Measurements from ENCODE around the gene PHTF1. TPM values are rescaled to one million over a fixed set of nuclear protein-coding genes. Genes with fewer than 3 reads are reported as not detected.
A peak's percentile ranks its signal among the peaks of the same experiment; 100 is the strongest.

The PHTF1 gene
- total RNA-seq, 4 donors from 2014 or later, result 10.0 to 14.8 (median 11.1) TPM

DNA sequence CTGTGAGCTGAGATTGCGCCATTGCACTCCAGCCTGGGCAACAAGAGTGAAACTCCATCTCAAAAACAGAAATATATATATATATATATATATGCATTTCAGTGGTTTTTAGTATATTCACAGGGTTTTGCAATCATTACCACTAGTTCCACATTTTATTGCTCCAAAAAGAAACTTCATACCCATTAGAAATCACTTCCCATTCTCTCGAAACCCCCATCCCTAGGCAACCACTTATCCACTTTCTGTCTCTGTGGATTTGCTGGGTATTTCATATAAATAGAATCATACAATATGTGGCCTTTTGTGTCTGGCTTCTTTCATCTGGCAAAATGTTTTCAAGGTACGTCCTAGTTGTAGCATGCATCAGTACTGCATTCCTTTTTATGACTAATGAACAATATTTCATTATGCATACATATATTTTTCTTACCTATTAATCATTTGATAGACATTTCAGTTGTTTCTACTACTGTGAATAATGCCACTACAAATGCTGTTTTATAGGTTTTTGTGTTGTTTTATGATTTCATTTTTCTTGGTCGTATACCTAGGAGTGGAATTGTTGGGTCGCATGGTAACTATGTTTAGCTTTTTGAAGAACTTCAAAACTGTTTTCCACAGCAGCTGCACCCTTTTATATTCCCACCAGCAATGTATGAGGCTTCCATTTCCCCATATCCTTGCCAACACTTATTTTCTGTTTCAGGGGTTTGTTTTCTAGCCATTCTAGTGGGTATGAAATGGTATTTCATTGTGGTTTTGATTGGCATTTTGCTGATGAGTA, 95.9 kb downstream of the PHTF1 start:
- peaks cover 0 to 17% (median 0%) of the 10 kb centered on the region in 3 donors for H3K4me1 ChIP-seq
- H3K4me3 ChIP-seq, result no peak overlapping the region
- no peaks in the 10 kb centered on the region for H3K9me3 ChIP-seq
- no peak overlapping the region for H3K27ac ChIP-seq
- TF ChIP-seq, protein P1, sequence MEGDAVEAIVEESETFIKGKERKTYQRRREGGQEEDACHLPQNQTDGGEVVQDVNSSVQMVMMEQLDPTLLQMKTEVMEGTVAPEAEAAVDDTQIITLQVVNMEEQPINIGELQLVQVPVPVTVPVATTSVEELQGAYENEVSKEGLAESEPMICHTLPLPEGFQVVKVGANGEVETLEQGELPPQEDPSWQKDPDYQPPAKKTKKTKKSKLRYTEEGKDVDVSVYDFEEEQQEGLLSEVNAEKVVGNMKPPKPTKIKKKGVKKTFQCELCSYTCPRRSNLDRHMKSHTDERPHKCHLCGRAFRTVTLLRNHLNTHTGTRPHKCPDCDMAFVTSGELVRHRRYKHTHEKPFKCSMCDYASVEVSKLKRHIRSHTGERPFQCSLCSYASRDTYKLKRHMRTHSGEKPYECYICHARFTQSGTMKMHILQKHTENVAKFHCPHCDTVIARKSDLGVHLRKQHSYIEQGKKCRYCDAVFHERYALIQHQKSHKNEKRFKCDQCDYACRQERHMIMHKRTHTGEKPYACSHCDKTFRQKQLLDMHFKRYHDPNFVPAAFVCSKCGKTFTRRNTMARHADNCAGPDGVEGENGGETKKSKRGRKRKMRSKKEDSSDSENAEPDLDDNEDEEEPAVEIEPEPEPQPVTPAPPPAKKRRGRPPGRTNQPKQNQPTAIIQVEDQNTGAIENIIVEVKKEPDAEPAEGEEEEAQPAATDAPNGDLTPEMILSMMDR (IDR thresholded peaks at IDR 0.05), result no peak
- TF ChIP-seq POLR2AphosphoS5 (IDR thresholded peaks at IDR 0.05), result no peak
- TF ChIP-seq EP300 (IDR thresholded peaks at IDR 0.05), result no peak
- TF ChIP-seq POLR2A (IDR thresholded peaks at IDR 0.05), result no peak
- H3K36me3 ChIP-seq, result peaks cover 0 to 9% of the 10 kb centered on the region in 2 donors
- ATAC-seq, result no peak
- no peaks in the 10 kb centered on the region for H3K27me3 ChIP-seq
- 64 to 69% methylated on average over 3 to 5 of the region's 5 CpGs for WGBS, 2 donors (ENCODE audit: low coverage in 1 of 2)

DNA sequence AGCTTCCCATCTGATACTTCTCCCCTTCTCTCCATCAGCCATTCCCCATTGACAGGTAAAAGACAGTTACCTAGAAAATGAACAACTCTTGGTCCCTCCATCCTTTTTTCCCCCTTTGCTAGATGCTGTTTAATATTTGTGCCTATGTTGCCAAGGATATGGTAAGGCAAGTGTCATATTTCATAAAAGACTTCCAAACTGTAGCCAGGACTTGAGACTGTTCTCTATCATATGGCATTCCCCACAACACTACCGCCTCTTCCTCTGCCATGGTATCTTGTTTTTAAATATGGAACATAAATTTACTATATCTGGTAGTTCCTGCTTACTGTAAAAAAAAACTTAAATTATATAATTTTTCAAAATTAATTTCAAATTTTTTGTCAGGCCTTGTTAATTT, 97.2 kb downstream of the PHTF1 start:
- Histone ChIP-seq H3K9me3 (no peaks in the 10 kb centered on the region), H3K4me3 (no peak overlapping the region), H3K36me3 (peaks cover 0 to 8% of the 10 kb centered on the region in 2 donors), H3K27me3 (no peaks in the 10 kb centered on the region), H3K4me1 (peaks cover 0 to 29% (median 7%) of the 10 kb centered on the region in 3 donors), H3K27ac (no peak overlapping the region)
- ATAC-seq, result no peak
- TF ChIP-seq, protein P1 (IDR thresholded peaks at IDR 0.05), result no peak
- TF ChIP-seq POLR2AphosphoS5 (IDR thresholded peaks at IDR 0.05) (no peak), POLR2A (IDR thresholded peaks at IDR 0.05) (no peak), EP300 (IDR thresholded peaks at IDR 0.05) (no peak)
- WGBS, 2 donors (ENCODE audit: low coverage in 1 of 2), result 62 to 100% methylated on average over 1 of the region's 1 CpG

DNA sequence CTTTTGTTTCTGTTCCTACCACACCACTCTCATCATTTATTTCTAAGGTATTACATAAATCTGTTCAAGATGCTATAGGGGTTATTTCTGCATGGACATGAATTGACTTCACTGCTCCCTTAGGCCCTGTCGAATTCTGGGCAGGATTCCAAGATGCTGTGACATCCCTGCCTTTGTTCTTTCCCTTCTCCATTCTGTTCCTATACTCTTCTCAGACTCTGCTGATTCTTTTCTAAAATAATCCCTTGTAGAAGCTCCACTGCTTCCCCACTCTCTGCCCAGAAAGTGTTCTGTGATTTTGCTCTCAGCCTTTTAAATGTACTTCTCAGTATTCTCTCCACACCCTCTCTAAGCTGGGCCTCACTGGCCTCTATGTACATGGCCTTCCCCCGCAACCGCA, 99.2 kb downstream of the PHTF1 start:
- H3K27ac ChIP-seq, result peak overlapping the region in 1 of 4 donors; percentile 52
- H3K9me3 ChIP-seq, result no peaks in the 10 kb centered on the region
- H3K4me1 ChIP-seq, result peaks cover 0 to 37% (median 7%) of the 10 kb centered on the region in 3 donors
- H3K27me3 ChIP-seq, result no peaks in the 10 kb centered on the region
- no peak for ATAC-seq
- TF ChIP-seq POLR2AphosphoS5 (IDR thresholded peaks at IDR 0.05) (no peak), POLR2A (IDR thresholded peaks at IDR 0.05) (no peak), EP300 (IDR thresholded peaks at IDR 0.05) (no peak)
- TF ChIP-seq, protein P1 (IDR thresholded peaks at IDR 0.05), result no peak
- H3K4me3 ChIP-seq, result no peak overlapping the region
- H3K36me3 ChIP-seq, result no peaks in the 10 kb centered on the region
- 75% methylated on average over 3 of the region's 3 CpGs; no CpG with 5 or more reads in 1 of the 2 donors for WGBS, 2 donors (ENCODE audit: low coverage in 1 of 2)

DNA sequence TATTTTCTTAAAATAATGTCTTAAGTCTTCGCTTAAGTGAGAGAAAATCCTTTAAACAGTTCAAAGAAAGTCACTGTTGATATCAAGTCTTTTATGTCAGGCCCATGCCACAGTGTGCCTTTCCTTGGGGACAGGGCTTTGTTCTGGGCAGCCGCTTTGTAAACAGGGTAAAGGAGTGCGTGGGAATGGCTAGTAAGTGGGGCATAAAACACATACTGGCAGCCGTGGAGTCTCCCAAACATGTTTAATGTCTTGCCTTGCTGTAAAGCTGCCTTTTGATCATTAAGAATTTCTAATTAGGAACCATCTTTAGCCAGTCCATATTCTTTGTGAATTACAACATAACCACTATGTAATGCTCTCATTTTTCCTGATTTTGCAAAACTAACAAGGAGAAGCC, 99.7 kb downstream of the PHTF1 start:
- peak overlapping the region in 2 of 4 donors; percentile 18 to 52 for H3K27ac ChIP-seq
- H3K4me3 ChIP-seq, result no peak overlapping the region
- H3K27me3 ChIP-seq, result no peaks in the 10 kb centered on the region
- 80 to 84% methylated on average over 4 of the region's 4 CpGs for WGBS, 2 donors (ENCODE audit: low coverage in 1 of 2)
- peaks cover 0 to 37% (median 7%) of the 10 kb centered on the region in 3 donors for H3K4me1 ChIP-seq
- H3K36me3 ChIP-seq, result no peaks in the 10 kb centered on the region
- TF ChIP-seq POLR2A (IDR thresholded peaks at IDR 0.05), result no peak
- TF ChIP-seq, protein P1 (IDR thresholded peaks at IDR 0.05), result no peak
- no peak for TF ChIP-seq POLR2AphosphoS5 (IDR thresholded peaks at IDR 0.05)
- no peak for TF ChIP-seq EP300 (IDR thresholded peaks at IDR 0.05)
- H3K9me3 ChIP-seq, result no peaks in the 10 kb centered on the region
- ATAC-seq, result no peak

DNA sequence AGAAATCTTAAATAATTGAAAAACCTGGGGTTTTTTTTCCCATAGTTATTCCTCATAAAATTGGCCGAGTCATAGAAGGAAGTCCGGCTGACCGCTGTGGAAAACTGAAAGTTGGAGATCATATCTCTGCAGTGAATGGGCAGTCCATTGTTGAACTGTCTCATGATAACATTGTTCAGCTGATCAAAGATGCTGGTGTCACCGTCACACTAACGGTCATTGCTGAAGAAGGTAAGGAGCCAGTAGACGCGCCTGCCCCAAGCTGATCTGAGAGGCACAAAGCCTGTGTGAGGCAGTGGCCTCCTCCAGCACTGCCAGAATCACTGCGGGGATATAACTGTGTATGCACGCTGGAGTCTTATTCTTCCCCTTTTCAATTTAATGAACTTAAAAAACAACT, 100.3 kb downstream of the PHTF1 start:
- 70 to 83% methylated on average over 4 to 9 of the region's 9 CpGs for WGBS, 2 donors (ENCODE audit: low coverage in 1 of 2)
- peaks cover 0 to 1% of the 10 kb centered on the region in 2 donors for H3K36me3 ChIP-seq
- no peaks in the 10 kb centered on the region for H3K9me3 ChIP-seq
- peak overlapping the region in 2 of 4 donors; percentile 18 to 52 for H3K27ac ChIP-seq
- TF ChIP-seq, protein P1 (IDR thresholded peaks at IDR 0.05), result no peak
- TF ChIP-seq EP300 (IDR thresholded peaks at IDR 0.05) (no peak), POLR2AphosphoS5 (IDR thresholded peaks at IDR 0.05) (no peak), POLR2A (IDR thresholded peaks at IDR 0.05) (no peak)
- ATAC-seq, result no peak
- no peaks in the 10 kb centered on the region for H3K27me3 ChIP-seq
- H3K4me3 ChIP-seq, result no peak overlapping the region
- peaks cover 0 to 37% (median 7%) of the 10 kb centered on the region in 3 donors for H3K4me1 ChIP-seq

Data from gastroesophageal sphincter (tissue), 4 donors.